ENCODE results near the gene TMEM191B. TPM values are rescaled to one million over a fixed set of nuclear protein-coding genes. Genes with fewer than 3 reads are reported as not detected.
"Not testable (repeated sequence)": the region's sequence is repeated elsewhere in the genome, so short reads cannot be mapped to it uniquely, and the experiment has no call there.

The TMEM191B gene
- polyA plus RNA-seq, 3 donors, result 0.15 to 0.83 TPM; not detected in 1

DNA sequence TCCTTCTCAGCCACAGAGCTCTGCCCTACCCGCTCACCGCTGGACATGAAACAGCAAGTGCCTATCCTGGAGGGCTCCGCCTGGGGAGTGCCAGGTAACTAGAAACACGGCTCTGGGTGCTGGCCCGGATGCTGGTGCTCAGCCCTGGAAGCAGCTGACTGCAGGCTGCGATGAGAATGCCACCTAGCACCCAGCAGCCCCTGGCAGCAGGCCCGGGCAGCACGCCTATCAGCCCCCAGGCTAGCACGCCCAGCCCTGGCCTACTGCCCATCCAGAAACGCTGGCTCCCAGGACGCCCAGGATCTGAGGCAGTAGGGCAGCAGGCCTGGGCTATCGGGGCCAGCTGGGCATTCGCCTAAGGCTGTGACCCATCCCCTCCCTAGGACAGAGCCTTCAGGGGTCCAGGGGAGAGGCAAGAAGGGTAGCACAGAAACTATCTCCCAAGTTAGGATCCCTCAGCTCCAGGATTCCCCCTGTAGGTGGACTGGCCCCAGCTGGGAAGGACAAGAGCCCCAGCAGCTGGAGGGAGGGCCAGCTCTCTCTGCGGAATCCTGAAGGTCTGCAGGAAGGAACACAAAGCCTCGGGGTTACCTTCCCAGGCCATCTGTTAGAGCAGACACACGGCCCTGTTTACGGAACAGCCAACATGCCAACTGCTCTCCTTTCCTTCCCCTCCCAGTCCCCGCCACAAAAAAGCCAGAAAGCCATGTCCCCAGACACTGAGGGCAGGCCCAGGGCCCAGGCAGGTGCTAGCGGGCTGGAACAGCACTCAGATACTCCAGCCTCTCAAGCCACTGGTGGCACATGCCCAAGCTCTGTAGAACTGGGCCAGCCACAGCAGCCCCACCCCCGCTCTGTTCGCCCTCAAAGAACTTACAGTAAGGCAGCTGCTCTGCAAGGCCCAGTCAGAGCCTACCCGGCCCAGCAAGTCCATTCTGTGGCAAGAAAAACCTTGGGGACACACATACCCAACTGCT lies 27.0 kb downstream of the TMEM191B start:
- DNase-seq (ENCODE audit: low read depth in 3 of 3, low spot score in 2 of 3), result not testable (repeated sequence)

DNA sequence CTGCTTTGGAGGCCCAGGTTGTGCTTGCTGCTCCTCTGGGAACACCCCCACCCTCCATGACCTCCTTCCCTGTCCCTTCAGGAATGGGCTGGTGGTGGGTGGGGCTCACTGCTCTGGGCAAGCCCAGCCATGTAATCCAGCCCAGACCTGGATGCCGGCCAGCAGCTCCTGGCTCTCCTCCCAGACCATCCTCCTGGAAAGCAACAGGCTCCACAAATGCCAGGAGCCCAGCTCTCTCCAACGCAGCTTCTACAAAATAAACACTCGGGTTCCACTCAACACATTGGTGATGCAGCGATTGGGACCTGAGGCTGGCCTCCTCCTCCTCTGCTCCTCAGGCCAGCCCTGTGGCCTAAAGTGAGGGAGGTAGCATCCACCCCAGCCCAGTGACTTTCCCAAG lies 30.9 kb downstream of the TMEM191B start:
- not testable (repeated sequence) for DNase-seq (ENCODE audit: low read depth in 3 of 3, low spot score in 2 of 3)

DNA sequence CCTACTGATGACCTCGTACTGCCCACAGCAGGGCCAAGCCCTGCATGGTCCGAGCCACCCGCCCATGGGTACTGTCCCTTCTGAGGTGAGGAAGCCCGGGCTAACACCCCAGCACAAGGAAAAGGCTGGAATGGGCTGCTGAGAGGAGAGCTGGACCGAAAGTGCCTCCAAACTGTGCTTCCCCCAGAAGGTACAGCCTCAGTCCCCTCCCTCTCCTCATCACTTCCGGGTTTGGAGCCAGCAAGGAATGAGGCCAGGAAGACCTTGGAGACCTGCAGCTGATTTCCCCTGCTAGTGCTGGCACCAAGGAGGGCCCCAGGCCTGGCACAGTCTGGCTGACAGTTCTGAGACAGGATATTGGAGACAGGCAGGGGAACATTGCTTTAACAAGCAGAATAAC lies 31.3 kb downstream of the TMEM191B start:
- not testable (repeated sequence) for DNase-seq (ENCODE audit: low read depth in 3 of 3, low spot score in 2 of 3)

DNA sequence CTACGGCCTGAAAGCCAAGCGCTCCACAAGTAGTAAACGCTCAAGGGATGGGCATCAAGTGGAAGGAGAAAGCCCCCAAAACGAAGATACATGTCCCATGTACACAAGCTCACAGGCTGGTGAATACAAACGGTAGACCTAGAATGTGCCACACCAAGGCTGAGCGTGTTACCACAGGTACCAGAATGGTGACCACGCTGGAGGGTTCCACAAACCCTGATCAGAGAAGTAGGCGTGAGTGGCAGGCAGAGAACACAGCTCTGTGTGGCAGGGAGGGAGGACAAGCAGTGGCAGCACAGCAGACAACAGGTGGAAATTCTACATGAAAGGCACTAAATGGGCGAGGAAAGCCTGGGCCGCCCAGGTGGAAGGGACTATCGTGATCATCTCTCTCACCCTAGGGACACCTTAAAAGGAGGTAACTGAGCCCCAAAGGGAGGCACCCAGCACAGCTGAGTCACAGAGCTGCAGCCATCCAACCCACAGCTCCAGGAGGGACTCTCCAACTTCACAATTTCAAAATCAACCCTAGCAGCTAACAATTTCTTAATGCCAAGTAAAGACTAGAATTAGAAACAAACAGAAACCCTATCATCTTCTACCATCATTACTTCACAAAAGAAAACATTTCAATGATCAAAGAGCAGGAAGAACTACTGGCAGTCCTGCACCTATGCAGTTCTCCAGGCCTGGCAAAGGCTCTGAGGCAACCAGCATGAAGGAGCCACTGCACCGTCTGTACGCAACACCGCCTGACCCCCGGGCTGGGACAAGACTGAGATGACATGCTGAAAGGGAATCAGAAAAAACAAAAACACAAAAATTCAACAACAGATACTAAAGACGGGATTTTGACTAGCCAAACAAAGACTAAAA lies 32.7 kb downstream of the TMEM191B start:
- not testable (repeated sequence) for DNase-seq (ENCODE audit: low read depth in 3 of 3, low spot score in 2 of 3)

DNA sequence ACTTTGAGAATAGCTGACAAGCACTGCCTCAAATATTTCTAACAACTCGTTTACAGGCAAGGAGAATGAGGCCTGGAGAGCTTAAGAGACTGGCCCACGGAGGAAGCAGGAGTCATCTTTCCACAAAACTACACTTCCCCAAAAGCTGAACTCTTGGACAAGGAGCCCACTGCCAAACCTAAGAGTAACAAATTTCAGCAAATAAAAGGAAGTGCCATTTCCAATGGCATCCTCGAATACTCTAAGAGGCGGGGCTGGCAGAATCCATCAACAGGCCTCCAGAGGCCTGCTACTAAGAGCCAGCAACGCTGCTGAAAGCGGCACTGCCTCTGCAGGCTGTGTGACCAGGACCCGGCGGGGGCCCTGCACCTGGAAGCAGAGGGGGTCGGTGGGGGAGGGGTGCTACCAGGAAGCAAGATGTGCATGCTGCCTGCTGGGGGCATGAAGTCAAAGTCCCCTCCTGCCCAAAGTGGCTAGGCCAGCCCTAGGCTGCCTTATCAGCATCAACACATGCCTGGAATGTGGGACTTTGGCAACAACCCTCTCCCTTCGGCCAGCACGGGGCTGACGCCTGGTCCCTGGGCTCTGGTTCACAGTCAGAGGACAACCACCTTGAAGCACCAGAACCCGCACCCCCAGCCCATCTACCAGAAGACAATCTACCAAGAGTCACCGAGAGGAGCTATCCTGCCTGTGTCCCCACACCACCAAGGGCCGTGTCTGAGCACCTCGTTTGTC lies 43.1 kb downstream of the TMEM191B start:
- DNase-seq (ENCODE audit: low read depth in 3 of 3, low spot score in 2 of 3), result not testable (repeated sequence)

DNA sequence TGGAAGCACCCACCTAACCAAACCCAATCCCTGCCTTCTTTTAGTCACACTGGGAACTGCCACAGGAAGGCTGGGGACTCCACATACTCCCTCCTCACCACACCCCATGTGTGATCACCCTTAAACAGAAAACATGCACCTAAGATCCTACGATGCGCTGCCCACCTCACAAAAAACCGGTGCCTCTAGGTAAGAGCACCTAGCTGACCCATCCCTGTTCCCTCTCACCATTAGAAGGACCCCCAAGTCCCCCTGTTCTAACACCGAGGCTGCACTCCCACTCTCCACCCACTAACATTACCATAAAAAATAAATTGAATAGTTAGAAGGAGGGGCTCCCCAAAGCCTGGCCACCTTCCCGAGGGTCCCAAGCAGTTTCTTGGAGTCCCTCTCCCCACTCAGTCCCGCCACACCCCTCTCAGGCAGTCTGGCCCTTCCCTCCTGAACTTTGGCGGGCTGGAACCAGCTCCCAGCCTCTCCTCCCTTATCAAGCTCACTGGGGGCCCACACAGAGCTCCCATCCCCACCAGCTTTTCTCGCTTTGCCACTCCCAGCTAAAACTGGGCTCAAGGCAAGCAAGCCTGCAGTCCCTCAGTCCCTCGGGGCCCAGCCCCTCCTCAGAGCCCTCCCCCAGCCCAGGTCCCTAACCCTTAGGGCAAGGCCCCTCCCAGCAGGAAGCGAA lies 46.0 kb downstream of the TMEM191B start:
- DNase-seq (ENCODE audit: low read depth in 3 of 3, low spot score in 2 of 3), result not testable (repeated sequence)

DNA sequence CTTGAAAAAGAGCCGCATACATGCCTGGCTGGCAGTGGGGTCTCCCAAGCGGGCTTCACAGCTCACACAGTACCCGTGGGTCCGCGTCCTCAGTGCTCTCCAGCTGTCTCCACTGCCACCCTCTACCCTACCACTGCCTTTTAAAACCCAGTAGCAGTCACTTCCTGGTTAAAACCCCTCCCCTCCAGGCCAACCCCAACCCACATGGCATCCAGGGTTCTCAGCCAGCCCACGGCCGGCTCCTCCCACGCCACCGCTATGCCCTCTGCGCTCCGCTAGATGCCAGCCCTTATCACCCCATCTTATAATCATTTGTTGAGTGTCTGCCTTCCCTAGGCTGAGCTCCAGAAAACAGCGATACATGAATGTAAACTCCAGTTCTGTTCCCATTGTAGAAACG lies 47.0 kb downstream of the TMEM191B start:
- DNase-seq (ENCODE audit: low read depth in 3 of 3, low spot score in 2 of 3), result not testable (repeated sequence)

DNA sequence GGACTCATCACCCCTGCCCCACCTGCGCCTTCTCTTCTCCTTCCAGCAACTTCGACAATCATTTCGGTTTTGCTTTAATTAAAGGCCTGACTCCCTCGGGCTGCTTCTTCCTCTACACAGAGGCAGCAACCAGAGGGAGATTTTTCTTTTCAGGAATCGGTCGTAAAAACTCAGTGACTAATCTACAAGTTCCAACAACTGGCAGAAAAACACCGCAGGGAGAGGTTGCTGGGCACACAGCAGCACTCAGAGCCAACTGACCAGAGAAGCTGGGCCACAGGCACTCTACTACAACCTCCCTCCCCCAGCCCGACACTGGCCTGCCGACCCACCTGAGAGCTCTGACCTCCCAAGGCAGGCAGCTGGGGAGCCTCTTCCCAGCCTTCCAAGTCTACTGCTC lies 48.1 kb downstream of the TMEM191B start:
- not testable (repeated sequence) for DNase-seq (ENCODE audit: low read depth in 3 of 3, low spot score in 2 of 3)

DNA sequence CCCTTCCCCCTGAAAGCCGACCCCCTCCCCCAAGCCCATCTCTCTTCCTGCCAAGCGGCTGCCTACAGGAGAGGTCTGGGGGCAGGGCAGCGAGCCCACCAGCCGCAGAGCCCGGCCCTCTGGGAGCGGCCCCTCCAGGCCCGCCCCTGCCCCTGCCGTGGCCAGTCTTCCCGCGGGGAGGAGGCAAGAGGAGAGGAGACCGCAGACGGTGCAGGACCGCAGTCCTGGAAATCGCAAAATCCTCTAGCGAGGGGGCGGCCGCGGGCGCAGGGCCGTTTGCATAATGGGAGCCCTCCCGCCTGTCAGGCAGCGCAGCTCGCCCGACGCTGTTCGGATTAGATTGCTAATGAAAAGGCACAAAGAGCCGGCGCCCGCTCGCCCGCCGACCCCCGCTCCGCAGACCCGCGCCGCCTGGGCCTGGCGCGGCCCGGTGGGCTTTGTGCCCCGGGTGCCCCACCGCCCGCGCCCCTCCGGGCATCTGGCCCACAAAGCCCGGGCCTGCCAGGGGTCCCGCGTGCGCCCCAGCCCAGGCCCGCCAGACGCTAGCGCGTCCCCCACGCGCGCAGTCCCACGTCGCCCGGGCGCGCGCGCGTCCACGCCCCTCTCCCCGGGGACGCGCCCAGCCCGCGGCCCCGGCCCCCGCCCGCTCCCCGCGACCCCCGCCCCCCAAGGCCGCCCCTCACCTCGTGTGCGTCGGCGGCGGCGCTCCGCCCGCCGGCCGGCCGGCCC lies 49.7 kb downstream of the TMEM191B start:
- not testable (repeated sequence) for DNase-seq (ENCODE audit: low read depth in 3 of 3, low spot score in 2 of 3)

DNA sequence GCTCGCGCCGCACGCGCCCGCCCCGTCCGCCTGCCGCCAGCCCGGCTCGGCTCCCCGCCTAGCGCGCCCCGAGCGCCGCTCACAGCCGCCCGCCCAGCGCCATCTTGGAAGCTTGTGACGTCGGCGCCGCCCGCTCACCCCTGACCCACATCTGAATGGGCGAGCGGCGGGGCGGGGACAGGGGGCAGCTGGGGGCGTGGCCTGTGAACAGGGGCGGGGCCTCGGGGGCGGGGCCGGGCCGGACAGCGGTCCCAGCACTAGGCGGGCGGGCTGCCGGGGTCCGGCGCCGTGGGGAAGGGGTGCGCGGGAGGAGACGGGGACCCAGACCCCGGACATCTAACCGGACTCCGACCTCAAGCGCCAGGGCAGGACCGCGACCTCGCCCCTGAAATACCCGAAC lies 50.2 kb downstream of the TMEM191B start:
- not testable (repeated sequence) for DNase-seq (ENCODE audit: low read depth in 3 of 3, low spot score in 2 of 3)

Other genes with a start within 250 kb of the TMEM191B start
- gene GGTLC3, start 9.6 kb upstream of the TMEM191B start, polyA plus RNA-seq (ENCODE audit: insufficient read length in 3 of 3), result under 1 TPM in 1 of 3 donors, not detected in 2; 0.30 TPM
- gene RIMBP3, start 84.1 kb downstream of the TMEM191B start, polyA plus RNA-seq (ENCODE audit: insufficient read length in 3 of 3), result under 1 TPM; 0.18 to 0.27 (median 0.26) TPM